ENCODE data around the gene CKAP2L.

The CKAP2L gene

DNA sequence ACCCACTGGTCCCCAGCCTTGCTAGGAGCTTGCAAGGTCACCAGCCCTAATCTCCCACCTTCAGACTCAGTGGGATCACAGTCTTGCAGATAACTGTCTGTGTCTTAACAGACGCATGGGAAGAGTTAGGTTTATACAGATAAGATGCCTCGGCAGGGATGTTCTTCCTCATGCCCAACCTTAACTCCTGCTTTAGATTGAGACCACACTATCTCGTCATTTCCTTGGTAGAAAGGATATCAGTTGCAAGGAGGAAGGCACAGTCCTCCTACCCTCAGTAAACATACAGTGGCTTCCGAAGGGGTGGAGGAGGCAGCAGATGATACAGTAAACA is 36.4 kb downstream of the CKAP2L start:
- Histone ChIP-seq H3K36me3 (ENCODE audit: control insufficient read depth in 2 of 2, insufficient read depth in 2 of 2, low read length in 2 of 2) (no peaks in the 10 kb centered on the region), H3K9ac (ENCODE audit: low read depth in 1 of 2, low read length in 2 of 2) (no peak overlapping the region), H3K27ac (ENCODE audit: low read depth in 2 of 2, low read length in 2 of 2) (no peak overlapping the region), H3K9me3 (ENCODE audit: control insufficient read depth in 2 of 2, low read length in 2 of 2) (no peaks in the 10 kb centered on the region), H3K4me3 (ENCODE audit: low read length in 2 of 2) (no peak overlapping the region), H3K4me1 (ENCODE audit: control insufficient read depth in 2 of 2, insufficient read depth in 2 of 2, low read length in 2 of 2) (no peaks in the 10 kb centered on the region), H3K27me3 (ENCODE audit: control insufficient read depth in 2 of 2, insufficient read depth in 2 of 2, low read length in 2 of 2) (peaks cover 0 to 2% of the 10 kb centered on the region in 2 donors)

DNA sequence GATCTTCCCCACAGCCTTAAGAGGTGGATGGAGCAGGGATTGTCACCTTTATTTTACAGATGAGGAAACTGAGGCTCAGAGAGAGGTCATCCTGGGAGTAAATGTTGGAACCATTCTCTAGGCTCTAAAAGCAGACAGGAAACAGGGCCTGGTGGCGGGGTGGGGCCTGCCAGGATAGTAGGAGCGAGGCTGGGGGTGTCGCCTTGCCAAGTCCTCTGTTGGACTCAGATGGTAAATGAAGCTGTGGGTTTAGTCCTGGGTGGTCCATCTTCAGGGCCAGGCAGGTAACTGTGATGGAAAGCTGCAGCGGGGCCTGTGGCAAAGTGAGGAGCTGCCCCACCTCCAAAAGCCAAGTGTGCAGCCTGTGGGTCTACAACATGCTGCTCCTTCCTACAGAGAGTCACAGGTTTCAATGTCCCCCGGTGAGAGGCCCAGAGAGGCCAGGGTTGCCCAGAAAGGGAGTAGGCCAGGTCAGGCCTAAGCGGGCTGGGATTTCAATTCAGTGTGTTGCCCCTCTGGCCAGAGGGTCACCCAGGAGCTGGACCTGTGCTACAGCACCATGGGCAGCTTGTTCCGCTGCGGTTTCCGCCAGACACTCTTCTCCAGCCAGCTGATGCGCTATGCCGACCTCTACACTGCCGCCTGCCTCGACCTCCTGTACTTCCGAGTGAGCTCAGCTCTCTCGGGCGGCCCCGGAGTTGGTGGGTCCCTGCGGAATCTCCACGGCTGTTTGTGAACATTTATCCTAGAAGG is 37.0 kb downstream of the CKAP2L start:
- Histone ChIP-seq H3K27me3 (ENCODE audit: control insufficient read depth in 2 of 2, insufficient read depth in 2 of 2, low read length in 2 of 2) (peaks cover 0 to 2% of the 10 kb centered on the region in 2 donors), H3K27ac (ENCODE audit: low read depth in 2 of 2, low read length in 2 of 2) (no peak overlapping the region), H3K36me3 (ENCODE audit: control insufficient read depth in 2 of 2, insufficient read depth in 2 of 2, low read length in 2 of 2) (no peaks in the 10 kb centered on the region), H3K4me3 (ENCODE audit: low read length in 2 of 2) (no peak overlapping the region), H3K9me3 (ENCODE audit: control insufficient read depth in 2 of 2, low read length in 2 of 2) (no peaks in the 10 kb centered on the region), H3K9ac (ENCODE audit: low read depth in 1 of 2, low read length in 2 of 2) (no peak overlapping the region), H3K4me1 (ENCODE audit: control insufficient read depth in 2 of 2, insufficient read depth in 2 of 2, low read length in 2 of 2) (no peaks in the 10 kb centered on the region)

DNA sequence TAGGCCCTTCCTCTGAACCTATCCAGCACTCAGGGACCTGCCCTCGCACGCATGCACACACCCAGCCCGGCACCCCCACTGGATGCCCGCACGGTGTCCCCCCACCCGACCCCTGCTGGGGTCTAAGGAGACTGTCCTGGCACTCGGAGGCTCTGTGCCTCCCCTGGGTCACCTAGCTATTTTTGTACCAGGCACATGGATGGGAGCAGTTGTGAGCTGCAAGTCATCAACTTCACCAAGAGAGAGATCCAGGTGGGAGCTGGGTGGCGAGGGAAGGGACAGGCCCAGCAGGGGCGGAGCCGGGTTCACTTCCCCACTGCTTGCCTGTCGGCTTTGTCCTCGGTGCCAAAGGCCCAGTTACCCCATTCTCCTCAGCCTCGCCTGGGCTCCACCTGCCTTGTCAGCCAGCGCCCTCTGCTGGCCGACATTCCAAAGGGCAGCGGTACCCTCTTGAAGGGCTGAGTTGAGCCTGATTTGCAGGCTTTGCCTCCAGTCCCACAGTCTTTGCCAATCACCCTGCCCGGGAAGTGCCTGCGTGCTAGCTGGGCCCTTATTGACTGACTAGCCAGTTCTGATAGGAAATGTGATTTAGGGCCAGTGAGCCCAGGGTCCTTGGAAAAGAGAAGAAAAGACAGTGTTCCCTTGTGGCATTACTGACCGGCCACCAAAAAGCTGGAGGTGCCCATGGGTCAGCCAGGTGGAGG is 37.8 kb downstream of the CKAP2L start:
- no peaks in the 10 kb centered on the region for H3K36me3 ChIP-seq (ENCODE audit: control insufficient read depth in 2 of 2, insufficient read depth in 2 of 2, low read length in 2 of 2)
- peak overlapping the region in 1 of 2 donors; percentile 23 for H3K27ac ChIP-seq (ENCODE audit: low read depth in 2 of 2, low read length in 2 of 2)
- H3K9me3 ChIP-seq (ENCODE audit: control insufficient read depth in 2 of 2, low read length in 2 of 2) = no peaks in the 10 kb centered on the region
- H3K4me3 ChIP-seq (ENCODE audit: low read length in 2 of 2) = no peak overlapping the region
- H3K27me3 ChIP-seq (ENCODE audit: control insufficient read depth in 2 of 2, insufficient read depth in 2 of 2, low read length in 2 of 2) = peaks cover 0 to 2% of the 10 kb centered on the region in 2 donors
- peak overlapping the region in 1 of 2 donors; percentile 24 for H3K9ac ChIP-seq (ENCODE audit: low read depth in 1 of 2, low read length in 2 of 2)
- H3K4me1 ChIP-seq (ENCODE audit: control insufficient read depth in 2 of 2, insufficient read depth in 2 of 2, low read length in 2 of 2) = no peaks in the 10 kb centered on the region

DNA sequence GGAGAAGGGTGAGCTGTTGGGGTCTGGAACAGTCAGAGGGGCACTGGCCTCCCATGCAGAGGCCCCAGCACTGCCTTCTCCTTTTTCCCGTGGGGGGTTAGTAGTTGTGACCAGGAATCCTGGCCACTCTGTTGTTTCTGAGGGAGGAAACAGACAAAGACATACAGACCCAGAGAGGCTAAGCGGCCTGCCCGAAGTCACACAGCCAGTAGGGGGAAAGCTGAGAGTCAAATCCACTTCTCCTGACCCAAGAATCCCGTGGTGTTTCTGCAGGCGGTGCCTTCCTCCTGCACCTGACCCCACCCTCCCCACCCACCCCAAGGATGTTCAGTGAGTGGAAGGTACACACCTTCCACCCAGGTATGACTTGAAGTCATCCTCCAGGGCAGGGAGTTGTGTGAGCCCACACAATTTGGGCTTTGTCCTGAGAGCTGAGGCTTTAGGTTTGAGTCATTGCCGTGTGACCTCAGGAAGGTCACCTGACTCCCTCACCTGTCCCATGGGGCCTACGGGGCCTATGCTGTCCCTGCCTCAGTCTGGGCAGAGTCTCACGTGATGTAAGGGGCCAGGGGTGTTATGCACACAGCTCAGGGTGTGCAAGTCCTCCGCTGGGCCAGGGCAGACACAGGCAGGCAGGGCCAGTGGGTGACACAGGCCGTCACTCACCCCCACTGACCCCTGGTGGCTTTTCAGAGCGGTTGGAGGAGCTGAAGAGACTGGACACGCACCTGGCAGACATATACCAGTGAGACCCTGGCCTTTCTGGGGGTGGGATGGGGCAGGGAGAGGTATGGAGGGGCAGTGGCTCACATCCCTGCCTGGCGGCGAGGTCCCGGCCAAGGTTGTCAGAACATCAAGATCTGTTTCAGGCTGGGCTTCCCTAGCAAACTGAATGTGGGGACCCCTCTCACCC is 38.6 kb downstream of the CKAP2L start:
- H3K9ac ChIP-seq (ENCODE audit: low read depth in 1 of 2, low read length in 2 of 2) = no peak overlapping the region
- no peaks in the 10 kb centered on the region for H3K4me1 ChIP-seq (ENCODE audit: control insufficient read depth in 2 of 2, insufficient read depth in 2 of 2, low read length in 2 of 2)
- H3K4me3 ChIP-seq (ENCODE audit: low read length in 2 of 2) = no peak overlapping the region
- no peaks in the 10 kb centered on the region for H3K36me3 ChIP-seq (ENCODE audit: control insufficient read depth in 2 of 2, insufficient read depth in 2 of 2, low read length in 2 of 2)
- H3K9me3 ChIP-seq (ENCODE audit: control insufficient read depth in 2 of 2, low read length in 2 of 2) = no peaks in the 10 kb centered on the region
- peak overlapping the region in 1 of 2 donors; percentile 23 for H3K27ac ChIP-seq (ENCODE audit: low read depth in 2 of 2, low read length in 2 of 2)
- peaks cover 0 to 2% of the 10 kb centered on the region in 2 donors for H3K27me3 ChIP-seq (ENCODE audit: control insufficient read depth in 2 of 2, insufficient read depth in 2 of 2, low read length in 2 of 2)

DNA sequence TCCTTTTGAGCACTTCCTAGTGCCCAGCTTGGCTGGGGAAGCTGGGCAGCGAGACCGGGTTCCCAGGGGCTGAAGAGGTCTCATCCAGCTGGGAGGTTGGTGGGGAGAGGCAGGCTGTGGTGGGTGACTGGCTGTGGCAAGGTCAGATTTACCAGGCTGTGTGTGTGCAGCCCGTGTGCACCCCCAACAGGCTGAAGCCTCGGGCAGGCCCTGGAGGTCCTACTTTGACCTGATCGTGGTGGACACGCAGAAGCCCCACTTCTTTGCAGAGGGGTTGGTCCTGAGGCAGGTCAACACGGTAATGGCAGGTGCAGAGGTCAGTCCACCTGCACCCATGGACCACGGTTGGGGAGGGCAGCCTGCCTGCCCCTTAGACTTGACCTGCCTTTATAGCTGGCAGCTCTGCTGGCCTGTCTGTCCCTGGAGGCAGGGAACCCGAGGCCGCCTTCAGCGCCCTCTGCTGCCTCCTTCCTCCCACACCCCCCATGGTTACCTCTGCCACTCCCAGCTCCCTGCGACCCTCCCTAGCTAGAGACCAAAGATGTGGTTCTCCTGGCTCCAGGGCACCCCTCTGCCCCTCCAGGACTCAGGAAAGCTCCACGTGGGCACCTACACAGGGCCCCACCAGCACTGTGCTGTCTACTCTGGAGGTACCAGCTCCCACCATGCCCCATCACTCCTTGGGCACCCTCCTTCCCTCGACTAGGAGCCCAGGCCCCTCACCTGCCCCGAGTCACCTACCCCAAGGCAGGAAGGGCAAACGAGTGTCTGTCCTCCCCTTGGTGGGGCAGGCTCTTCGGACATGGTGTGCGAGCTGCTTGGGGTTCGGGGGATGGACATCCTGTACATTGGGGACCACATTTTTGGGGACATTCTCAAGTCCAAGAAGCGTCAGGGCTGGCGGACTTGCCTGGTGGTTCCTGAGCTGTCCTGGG is 39.6 kb downstream of the CKAP2L start:
- Histone ChIP-seq H3K9ac (ENCODE audit: low read depth in 1 of 2, low read length in 2 of 2) (no peak overlapping the region), H3K9me3 (ENCODE audit: control insufficient read depth in 2 of 2, low read length in 2 of 2) (no peaks in the 10 kb centered on the region), H3K27me3 (ENCODE audit: control insufficient read depth in 2 of 2, insufficient read depth in 2 of 2, low read length in 2 of 2) (peaks cover 0 to 2% of the 10 kb centered on the region in 2 donors), H3K4me3 (ENCODE audit: low read length in 2 of 2) (no peak overlapping the region), H3K4me1 (ENCODE audit: control insufficient read depth in 2 of 2, insufficient read depth in 2 of 2, low read length in 2 of 2) (no peaks in the 10 kb centered on the region), H3K27ac (ENCODE audit: low read depth in 2 of 2, low read length in 2 of 2) (no peak overlapping the region), H3K36me3 (ENCODE audit: control insufficient read depth in 2 of 2, insufficient read depth in 2 of 2, low read length in 2 of 2) (no peaks in the 10 kb centered on the region)

DNA sequence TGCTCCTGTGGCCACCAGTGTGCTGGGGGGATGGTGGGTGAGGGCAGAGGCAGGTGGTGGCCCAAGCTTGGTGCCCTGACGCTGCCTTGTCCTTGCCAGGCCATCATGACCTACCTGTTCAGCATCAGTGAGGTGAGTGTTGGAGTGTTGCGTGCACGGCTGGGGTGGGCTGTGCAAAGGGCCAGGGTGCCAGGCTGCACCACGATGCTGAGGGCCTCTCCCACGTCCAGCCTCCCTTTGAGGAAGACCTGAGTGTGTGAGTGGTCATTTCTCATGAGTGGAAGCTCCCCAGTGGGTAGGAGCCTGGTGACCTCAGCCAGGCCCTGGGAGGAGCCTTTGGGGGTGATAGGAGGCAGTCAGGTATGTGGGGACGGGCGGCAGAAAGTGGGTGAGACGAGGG is 40.4 kb downstream of the CKAP2L start:
- H3K9ac ChIP-seq (ENCODE audit: low read depth in 1 of 2, low read length in 2 of 2) = no peak overlapping the region
- no peak overlapping the region for H3K4me3 ChIP-seq (ENCODE audit: low read length in 2 of 2)
- no peaks in the 10 kb centered on the region for H3K36me3 ChIP-seq (ENCODE audit: control insufficient read depth in 2 of 2, insufficient read depth in 2 of 2, low read length in 2 of 2)
- no peaks in the 10 kb centered on the region for H3K9me3 ChIP-seq (ENCODE audit: control insufficient read depth in 2 of 2, low read length in 2 of 2)
- H3K27me3 ChIP-seq (ENCODE audit: control insufficient read depth in 2 of 2, insufficient read depth in 2 of 2, low read length in 2 of 2) = peaks cover 0 to 4% of the 10 kb centered on the region in 2 donors
- no peak overlapping the region for H3K27ac ChIP-seq (ENCODE audit: low read depth in 2 of 2, low read length in 2 of 2)
- no peaks in the 10 kb centered on the region for H3K4me1 ChIP-seq (ENCODE audit: control insufficient read depth in 2 of 2, insufficient read depth in 2 of 2, low read length in 2 of 2)

DNA sequence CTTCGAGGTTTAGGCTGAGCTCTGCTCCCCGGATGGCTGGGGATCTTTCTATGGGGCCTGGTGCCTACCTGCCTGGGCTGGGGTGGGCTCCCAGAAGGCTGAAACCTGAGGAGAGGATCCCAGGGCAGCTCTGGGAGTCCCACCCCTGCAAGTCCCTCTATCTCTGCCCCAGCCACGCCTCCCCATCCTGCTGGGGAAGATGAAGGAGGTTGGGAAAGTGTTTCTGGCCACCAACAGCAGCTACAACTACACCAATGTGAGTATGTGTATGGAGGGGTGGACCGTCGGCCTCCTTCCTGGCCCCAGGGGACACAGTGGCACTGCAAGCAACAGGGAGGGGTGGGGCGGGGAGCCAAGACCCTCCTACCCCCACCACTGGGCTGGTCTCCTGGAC is 40.9 kb downstream of the CKAP2L start:
- H3K36me3 ChIP-seq (ENCODE audit: control insufficient read depth in 2 of 2, insufficient read depth in 2 of 2, low read length in 2 of 2) = no peaks in the 10 kb centered on the region

DNA sequence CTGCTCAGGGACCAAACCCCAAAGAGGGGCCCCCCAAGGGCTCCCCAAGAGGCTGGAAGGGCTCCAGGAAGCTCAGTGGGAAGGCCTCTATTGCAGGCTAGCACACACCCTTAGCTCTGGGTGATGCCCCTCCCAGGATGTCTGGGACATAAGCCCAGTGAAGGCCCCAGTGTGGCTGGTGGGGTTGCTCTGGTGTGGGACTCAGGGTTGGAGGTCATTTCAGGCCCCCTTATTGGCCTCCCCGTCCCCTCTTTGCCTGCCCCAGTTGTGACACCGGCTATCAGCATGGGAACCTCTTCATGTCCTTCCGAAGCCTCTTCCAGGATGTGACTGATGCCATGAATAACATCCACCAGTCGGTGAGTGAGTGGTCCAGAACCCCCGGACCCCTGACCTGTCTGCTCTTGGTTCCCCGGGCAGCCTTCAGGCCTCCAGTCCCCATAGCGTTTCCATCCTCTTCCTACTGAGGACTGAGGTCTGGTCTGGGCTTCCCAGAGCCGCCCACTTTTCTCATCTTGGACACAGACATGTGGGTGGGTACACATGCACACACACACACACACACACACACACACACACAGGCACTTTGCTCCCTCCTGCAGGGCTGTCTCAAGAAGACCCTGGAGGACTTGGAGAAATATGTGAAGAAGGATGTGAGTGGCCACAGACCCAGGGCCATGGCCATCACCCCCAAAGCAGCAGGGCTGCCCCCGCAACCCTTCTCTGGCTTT is 41.4 kb downstream of the CKAP2L start:
- Histone ChIP-seq H3K36me3 (ENCODE audit: control insufficient read depth in 2 of 2, insufficient read depth in 2 of 2, low read length in 2 of 2) (no peaks in the 10 kb centered on the region), H3K9ac (ENCODE audit: low read depth in 1 of 2, low read length in 2 of 2) (no peak overlapping the region), H3K27ac (ENCODE audit: low read depth in 2 of 2, low read length in 2 of 2) (no peak overlapping the region), H3K4me1 (ENCODE audit: control insufficient read depth in 2 of 2, insufficient read depth in 2 of 2, low read length in 2 of 2) (no peaks in the 10 kb centered on the region), H3K4me3 (ENCODE audit: low read length in 2 of 2) (no peak overlapping the region), H3K9me3 (ENCODE audit: control insufficient read depth in 2 of 2, low read length in 2 of 2) (no peaks in the 10 kb centered on the region), H3K27me3 (ENCODE audit: control insufficient read depth in 2 of 2, insufficient read depth in 2 of 2, low read length in 2 of 2) (peaks cover 0 to 4% of the 10 kb centered on the region in 2 donors)

More for the DNA sequence above, 40.9 kb downstream of the CKAP2L start:
- H3K9ac ChIP-seq (ENCODE audit: low read depth in 1 of 2, low read length in 2 of 2) = no peak overlapping the region
- no peaks in the 10 kb centered on the region for H3K4me1 ChIP-seq (ENCODE audit: control insufficient read depth in 2 of 2, insufficient read depth in 2 of 2, low read length in 2 of 2)
- H3K9me3 ChIP-seq (ENCODE audit: control insufficient read depth in 2 of 2, low read length in 2 of 2) = no peaks in the 10 kb centered on the region
- no peak overlapping the region for H3K27ac ChIP-seq (ENCODE audit: low read depth in 2 of 2, low read length in 2 of 2)
- H3K27me3 ChIP-seq (ENCODE audit: control insufficient read depth in 2 of 2, insufficient read depth in 2 of 2, low read length in 2 of 2) = peaks cover 0 to 4% of the 10 kb centered on the region in 2 donors
- no peak overlapping the region for H3K4me3 ChIP-seq (ENCODE audit: low read length in 2 of 2)

Data from mucosa of rectum (tissue), 2 donors.